ENCODE data around the gene SPAG17. TPM values are rescaled to one million over a fixed set of nuclear protein-coding genes. Genes with fewer than 3 reads are reported as not detected.
A peak's percentile ranks its signal among the peaks of the same experiment; 100 is the strongest.

The SPAG17 gene
- total and polyA plus RNA-seq, 2 donors (not counting 1 experiment from before 2014, with no cell fraction given) = 0.01 to 0.33 TPM

DNA sequence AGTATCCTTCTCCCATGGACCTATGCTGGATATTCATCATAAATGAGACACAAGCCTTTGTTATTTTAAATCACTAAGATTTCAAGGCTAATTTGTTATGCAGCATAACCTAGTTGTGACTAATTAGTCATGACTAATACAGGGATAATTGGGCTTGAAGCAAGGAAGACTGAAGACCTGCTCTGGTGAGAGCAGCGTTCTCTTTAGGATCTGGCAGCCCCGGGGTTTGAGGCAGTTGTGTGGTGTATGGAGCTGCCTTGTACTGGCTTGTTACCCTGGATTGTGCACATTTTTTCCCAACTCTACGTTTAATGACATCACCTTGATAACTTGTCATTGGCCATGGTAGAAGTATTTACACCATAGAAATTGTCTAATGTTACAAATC, 25.7 kb upstream of the SPAG17 start:
- H3K27ac ChIP-seq (ENCODE audit: insufficient read depth, low read length) = no peak overlapping the region
- TF ChIP-seq, protein P1, sequence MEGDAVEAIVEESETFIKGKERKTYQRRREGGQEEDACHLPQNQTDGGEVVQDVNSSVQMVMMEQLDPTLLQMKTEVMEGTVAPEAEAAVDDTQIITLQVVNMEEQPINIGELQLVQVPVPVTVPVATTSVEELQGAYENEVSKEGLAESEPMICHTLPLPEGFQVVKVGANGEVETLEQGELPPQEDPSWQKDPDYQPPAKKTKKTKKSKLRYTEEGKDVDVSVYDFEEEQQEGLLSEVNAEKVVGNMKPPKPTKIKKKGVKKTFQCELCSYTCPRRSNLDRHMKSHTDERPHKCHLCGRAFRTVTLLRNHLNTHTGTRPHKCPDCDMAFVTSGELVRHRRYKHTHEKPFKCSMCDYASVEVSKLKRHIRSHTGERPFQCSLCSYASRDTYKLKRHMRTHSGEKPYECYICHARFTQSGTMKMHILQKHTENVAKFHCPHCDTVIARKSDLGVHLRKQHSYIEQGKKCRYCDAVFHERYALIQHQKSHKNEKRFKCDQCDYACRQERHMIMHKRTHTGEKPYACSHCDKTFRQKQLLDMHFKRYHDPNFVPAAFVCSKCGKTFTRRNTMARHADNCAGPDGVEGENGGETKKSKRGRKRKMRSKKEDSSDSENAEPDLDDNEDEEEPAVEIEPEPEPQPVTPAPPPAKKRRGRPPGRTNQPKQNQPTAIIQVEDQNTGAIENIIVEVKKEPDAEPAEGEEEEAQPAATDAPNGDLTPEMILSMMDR (conservative IDR thresholded peaks at IDR 0.05 in 1 of 2, IDR thresholded peaks at IDR 0.05 in 1 of 2; ENCODE audit: low read depth in 1 of 2, low read length in 2 of 2) = no peak
- no peak for TF ChIP-seq EZH2 (IDR thresholded peaks at IDR 0.05; ENCODE audit: low read length, missing control alignments)
- H3K36me3 ChIP-seq (ENCODE audit: control insufficient read depth, insufficient read depth, low read length) = no peaks in the 10 kb centered on the region
- H3K79me2 ChIP-seq (ENCODE audit: control insufficient read depth, insufficient read depth, low read length) = no peaks in the 10 kb centered on the region
- H4K20me1 ChIP-seq (ENCODE audit: control insufficient read depth, extremely low read depth, insufficient read depth, low read length) = no peaks in the 10 kb centered on the region
- no peaks in the 10 kb centered on the region for H3K27me3 ChIP-seq (ENCODE audit: control insufficient read depth, insufficient read depth, low read length)
- H2AFZ ChIP-seq (ENCODE audit: low read length) = no peak overlapping the region
- no peaks in the 10 kb centered on the region for H3K4me1 ChIP-seq (ENCODE audit: control insufficient read depth, extremely low read depth, insufficient read depth, low read length)
- H3K9me3 ChIP-seq (ENCODE audit: control insufficient read depth, insufficient read depth, low read depth, low read length) = no peaks in the 10 kb centered on the region
- DNase-seq (ENCODE audit: low read depth in 2 of 2) = peak in 1 of 2 donors; percentile 2
- no peak overlapping the region for H3K4me3 ChIP-seq (replicated peaks in 1 of 4; ENCODE audit: control extremely low read depth in 1 of 4, insufficient read depth in 1 of 4, low read depth in 3 of 4, low read length in 4 of 4)
- no peak overlapping the region for H3K9ac ChIP-seq (ENCODE audit: insufficient read depth, low read length)
- H3K4me2 ChIP-seq (ENCODE audit: extremely low read depth, insufficient read depth, low read length) = no peak overlapping the region

DNA sequence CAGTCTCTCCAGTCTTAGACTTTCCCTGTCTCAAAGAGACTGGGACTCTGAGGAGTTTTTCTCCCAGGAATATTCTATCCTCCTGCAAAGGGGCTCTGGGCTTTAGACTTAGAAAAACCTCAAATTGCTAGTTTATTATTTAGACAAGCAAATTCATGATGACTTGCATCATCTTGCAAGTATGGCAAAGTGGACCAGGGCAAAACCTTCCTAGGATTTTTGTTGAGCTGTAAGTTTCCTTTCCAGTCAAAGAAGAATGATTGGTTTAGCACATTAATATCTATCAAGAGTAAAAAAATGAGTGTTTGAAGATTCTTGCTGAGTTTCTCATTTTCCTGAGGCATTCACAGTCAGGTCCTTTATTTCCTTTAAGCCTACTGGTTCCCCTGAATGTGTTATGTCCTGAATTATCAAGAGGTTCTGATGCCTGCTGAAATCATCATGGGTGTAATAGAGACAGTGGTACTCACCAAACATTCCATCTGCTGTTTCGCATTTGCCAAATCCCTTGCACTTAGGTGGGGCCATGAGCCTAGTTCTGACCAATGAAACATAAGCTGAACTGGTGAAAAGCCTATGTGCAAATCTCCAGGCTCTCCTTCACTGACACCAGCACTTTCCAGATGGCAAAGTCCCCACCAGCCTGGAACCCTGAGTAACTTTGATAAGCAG, 25.2 kb upstream of the SPAG17 start:
- Histone ChIP-seq H3K9ac (ENCODE audit: insufficient read depth, low read length) (no peak overlapping the region), H3K9me3 (ENCODE audit: control insufficient read depth, insufficient read depth, low read depth, low read length) (no peaks in the 10 kb centered on the region), H3K4me2 (ENCODE audit: extremely low read depth, insufficient read depth, low read length) (no peak overlapping the region), H3K4me3 (replicated peaks in 1 of 4; ENCODE audit: control extremely low read depth in 1 of 4, insufficient read depth in 1 of 4, low read depth in 3 of 4, low read length in 4 of 4) (no peak overlapping the region), H3K4me1 (ENCODE audit: control insufficient read depth, extremely low read depth, insufficient read depth, low read length) (no peaks in the 10 kb centered on the region), H2AFZ (ENCODE audit: low read length) (no peak overlapping the region), H3K79me2 (ENCODE audit: control insufficient read depth, insufficient read depth, low read length) (no peaks in the 10 kb centered on the region), H3K36me3 (ENCODE audit: control insufficient read depth, insufficient read depth, low read length) (no peaks in the 10 kb centered on the region), H4K20me1 (ENCODE audit: control insufficient read depth, extremely low read depth, insufficient read depth, low read length) (no peaks in the 10 kb centered on the region), H3K27ac (ENCODE audit: insufficient read depth, low read length) (no peak overlapping the region), H3K27me3 (ENCODE audit: control insufficient read depth, insufficient read depth, low read length) (no peaks in the 10 kb centered on the region)
- TF ChIP-seq, protein P1 (conservative IDR thresholded peaks at IDR 0.05 in 1 of 2, IDR thresholded peaks at IDR 0.05 in 1 of 2; ENCODE audit: low read depth in 1 of 2, low read length in 2 of 2) = no peak
- TF ChIP-seq EZH2 (IDR thresholded peaks at IDR 0.05; ENCODE audit: low read length, missing control alignments) = no peak
- no peak for DNase-seq (ENCODE audit: low read depth in 2 of 2)

DNA sequence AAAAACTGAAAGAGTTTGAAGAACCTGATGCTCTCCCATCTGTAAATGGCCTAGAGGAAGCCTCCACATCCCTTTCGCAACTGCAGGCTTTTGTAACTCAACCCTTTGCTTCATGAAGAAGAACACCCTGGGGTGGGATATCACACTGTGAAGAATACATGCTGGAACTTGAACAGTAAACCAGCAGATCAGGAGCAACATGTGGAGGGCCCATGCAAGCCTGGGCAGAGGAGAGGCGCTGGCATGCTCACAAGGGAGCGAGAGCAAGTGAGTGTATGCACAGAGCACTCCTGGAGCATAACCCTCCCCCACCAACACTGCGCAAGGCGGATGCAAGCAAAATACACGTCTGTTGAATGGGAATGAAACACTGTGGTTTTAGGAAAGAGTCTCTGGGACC, 24.6 kb upstream of the SPAG17 start:
- Histone ChIP-seq H3K27me3 (ENCODE audit: control insufficient read depth, insufficient read depth, low read length) (no peaks in the 10 kb centered on the region), H3K36me3 (ENCODE audit: control insufficient read depth, insufficient read depth, low read length) (no peaks in the 10 kb centered on the region), H3K9me3 (ENCODE audit: control insufficient read depth, insufficient read depth, low read depth, low read length) (no peaks in the 10 kb centered on the region), H3K4me1 (ENCODE audit: control insufficient read depth, extremely low read depth, insufficient read depth, low read length) (no peaks in the 10 kb centered on the region), H3K4me2 (ENCODE audit: extremely low read depth, insufficient read depth, low read length) (no peak overlapping the region), H3K9ac (ENCODE audit: insufficient read depth, low read length) (no peak overlapping the region), H2AFZ (ENCODE audit: low read length) (no peak overlapping the region), H3K79me2 (ENCODE audit: control insufficient read depth, insufficient read depth, low read length) (no peaks in the 10 kb centered on the region), H4K20me1 (ENCODE audit: control insufficient read depth, extremely low read depth, insufficient read depth, low read length) (no peaks in the 10 kb centered on the region), H3K4me3 (replicated peaks in 1 of 4; ENCODE audit: control extremely low read depth in 1 of 4, insufficient read depth in 1 of 4, low read depth in 3 of 4, low read length in 4 of 4) (no peak overlapping the region), H3K27ac (ENCODE audit: insufficient read depth, low read length) (no peak overlapping the region)
- TF ChIP-seq, protein P1 (conservative IDR thresholded peaks at IDR 0.05 in 1 of 2, IDR thresholded peaks at IDR 0.05 in 1 of 2; ENCODE audit: low read depth in 1 of 2, low read length in 2 of 2) = no peak
- no peak for TF ChIP-seq EZH2 (IDR thresholded peaks at IDR 0.05; ENCODE audit: low read length, missing control alignments)
- no peak for DNase-seq (ENCODE audit: low read depth in 2 of 2)
